Stimulated activated CD8-positive, alpha-beta memory T cell treated with anti-CD3 and anti-CD28 coated beads, Interleukin-15, amount 100 ng/mL, for 1 hour (primary cell): Measurements from ENCODE around the gene CHST1.

Source experiments
- DNase-seq: peaks from one replicate; pipeline ENCODE4 v3.0.0-alpha.2; 2020; ENCODE audit warnings: low read depth

The CHST1 gene

GRCh38 chr11:45659818-45660160 lies 5.6 kb downstream of the CHST1 start:
- DNase-seq, result no peak

- no peak for DNase-seq
These were observed 6.2 kb downstream of the CHST1 start for GRCh38 chr11:45659031-45659817.

DNA sequence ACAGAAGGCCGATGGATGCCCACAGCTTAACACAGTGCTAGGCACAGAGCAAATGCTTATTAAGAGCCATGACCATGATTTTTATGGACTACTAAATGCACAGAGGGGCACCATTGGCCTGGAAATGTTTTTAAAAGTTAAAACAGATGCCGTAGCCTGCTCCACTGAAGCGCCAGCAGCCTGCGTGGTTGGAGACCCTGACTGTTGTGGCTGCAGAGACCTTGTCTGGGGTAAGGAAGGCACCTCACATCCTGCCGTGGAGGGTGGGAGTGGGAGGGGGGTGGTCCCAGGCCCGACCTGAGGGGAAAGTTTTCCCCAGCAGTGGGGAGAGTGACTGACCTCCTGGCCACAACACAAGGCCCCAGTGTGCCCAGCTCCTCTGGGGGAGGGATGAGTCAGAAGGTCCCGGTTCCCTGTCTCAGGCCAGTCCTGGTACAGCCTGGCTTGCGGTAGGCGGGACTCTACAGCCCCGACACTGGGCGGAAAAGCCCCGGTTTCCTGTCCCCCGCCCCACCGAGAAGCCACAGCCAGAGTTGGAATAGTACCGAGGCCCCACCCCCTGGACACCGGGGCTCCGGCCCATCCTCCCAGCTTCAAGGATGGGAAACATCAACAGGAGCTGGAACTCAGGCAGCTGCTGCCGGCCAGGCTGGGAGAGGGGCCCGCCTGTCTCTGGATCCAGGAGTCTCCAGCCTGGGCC lies 7.0 kb downstream of the CHST1 start:
- no peak for DNase-seq

DNA sequence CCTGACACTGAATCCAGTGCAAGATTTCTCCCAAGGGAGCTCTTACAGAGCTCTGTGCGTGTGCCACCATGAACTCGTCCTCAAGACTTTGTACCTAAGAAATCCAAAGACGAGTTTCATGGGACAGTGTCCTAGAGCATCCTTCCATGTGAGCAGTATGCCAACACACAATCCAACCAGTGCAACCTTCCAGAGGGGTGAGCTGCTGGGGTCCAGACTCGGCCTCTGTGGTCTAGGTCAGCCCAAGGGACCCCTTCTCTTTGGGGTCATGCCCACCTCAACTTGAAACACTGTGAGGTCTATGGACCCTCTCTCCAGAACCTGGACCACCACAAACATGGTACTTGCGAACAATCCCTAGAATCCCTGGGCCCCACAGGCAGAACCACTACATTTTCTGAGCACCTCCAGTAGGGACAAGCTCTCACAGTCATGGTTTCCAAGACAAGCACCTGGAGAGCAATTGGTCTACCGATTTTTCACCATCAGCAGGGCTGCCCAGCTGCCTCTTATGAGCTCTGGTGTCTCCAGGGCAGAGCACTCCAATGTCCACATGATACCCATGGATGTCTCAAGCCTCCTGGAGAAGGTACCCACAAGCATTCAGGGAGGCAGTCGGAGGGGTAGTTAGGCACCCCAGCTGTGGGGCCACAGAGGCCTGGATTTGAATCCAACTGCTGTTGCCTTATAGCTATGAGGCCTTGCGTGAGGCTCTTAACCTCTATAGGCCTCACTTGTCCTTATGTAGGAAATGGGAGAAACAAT lies 7.7 kb downstream of the CHST1 start:
- DNase-seq, result no peak

DNA sequence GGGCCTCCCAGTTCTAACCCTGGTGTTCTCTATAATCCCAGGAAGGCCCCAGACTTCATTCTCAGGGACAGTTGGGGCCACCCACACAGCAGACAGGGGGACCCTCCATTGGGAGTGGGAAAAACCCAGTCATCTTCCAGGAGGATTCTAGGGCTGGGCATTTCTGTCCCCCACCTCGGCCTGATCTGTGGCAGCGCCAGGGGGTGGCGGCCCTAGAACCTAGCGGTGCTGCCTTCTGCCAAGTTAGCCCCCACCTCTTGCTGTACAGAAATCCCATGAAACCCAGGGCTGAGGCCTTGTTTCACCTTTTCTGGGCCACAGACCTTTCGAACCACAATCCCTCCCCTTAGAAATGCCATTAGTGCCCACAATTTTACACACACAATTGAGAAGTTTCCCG lies 9.6 kb downstream of the CHST1 start:
- DNase-seq, result no peak

DNA sequence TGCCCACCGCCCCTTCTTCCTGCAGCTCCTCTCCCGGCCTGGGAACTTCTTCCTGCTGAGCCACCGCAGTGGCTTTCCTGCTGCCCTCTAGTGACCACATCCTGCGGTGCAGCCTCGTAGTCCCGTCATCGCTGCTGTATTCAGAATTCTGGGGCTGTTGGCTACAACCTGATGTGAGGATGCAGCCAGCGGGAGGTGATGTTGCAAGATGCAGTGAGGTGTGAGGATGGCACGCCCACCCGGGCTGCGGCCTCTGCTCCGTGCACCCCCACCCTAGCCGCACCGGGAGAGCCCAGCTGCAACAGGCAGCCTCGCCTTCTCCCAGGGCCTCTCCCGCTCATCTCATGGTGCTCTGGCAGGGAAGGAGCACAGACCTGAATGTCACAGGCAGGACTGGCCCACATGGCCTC lies 10.1 kb downstream of the CHST1 start:
- DNase-seq, result peak; percentile 30

DNA sequence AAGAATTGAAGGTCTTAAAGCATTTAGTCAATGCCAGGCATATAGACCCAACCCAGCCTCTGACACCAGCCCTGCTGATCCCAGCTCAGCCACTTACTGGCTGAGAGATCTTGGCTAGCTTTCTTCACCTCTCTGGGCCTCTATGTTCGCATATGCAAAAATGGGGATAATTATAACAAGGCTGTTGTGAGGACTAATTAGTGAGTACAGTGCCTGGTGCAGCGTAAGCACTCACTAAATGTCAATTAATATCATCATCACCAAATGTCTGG lies 10.5 kb downstream of the CHST1 start:
- no peak for DNase-seq

- no peak for DNase-seq
These were observed 11.0 kb downstream of the CHST1 start for GRCh38 chr11:45654231-45655011.

GRCh38 chr11:45653277-45653676 lies 12.1 kb downstream of the CHST1 start:
- DNase-seq, result no peak

GRCh38 chr11:45652781-45653180 lies 12.6 kb downstream of the CHST1 start:
- no peak for DNase-seq

GRCh38 chr11:45651841-45652749 lies 13.3 kb downstream of the CHST1 start:
- no peak for DNase-seq

DNA sequence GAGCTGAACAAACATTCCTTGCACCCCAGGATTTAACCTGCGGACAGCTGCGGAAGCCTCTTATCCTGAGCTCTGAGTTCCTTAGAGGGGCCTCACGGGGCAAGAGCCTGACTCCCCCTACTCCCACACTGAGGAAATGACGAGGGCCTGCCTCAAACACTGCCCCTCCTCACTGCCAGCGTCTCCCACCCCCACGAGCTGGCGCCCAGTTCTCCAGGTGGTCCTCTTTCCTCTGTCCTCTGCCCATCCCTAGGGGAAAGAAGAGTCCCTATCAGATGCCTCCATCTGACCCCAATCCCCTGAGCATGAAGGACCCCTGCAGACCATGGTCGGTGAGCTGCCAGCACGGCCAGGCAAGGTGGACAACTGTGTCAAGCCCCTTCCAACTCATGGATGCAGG lies 14.3 kb downstream of the CHST1 start:
- no peak for DNase-seq

- no peak for DNase-seq
These were observed 15.0 kb downstream of the CHST1 start for GRCh38 chr11:45650166-45651095.

DNA sequence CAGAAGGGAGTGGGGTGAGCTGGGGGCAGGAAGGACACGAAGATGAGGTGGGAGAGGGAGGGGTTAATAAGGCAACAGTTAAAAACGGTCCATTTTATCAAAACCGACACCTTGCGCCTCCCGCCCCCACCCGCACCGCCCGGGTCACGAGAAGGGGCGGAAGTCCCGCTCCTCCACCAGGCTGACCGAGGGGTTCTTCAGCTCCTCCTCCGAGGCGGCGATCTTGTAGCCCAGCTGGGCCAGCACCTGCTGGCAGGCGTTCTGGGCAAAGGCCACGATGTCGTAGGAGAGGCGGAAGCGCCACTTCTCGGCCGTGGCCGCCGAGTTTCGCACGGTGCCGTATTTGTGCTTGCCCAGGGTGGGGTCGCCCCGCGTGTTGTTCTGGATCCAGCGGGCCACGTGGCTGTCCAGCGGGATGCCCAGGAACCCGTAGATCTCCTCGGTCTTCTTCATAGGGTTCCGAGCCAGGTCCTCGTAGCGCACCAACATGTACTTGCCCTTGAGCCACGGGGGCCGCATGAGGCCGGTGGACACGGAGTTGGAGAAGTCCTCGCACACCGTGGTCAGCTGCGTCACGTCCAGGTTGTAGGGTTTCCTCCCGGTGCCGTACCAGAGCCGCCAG lies 15.8 kb downstream of the CHST1 start:
- no peak for DNase-seq

DNA sequence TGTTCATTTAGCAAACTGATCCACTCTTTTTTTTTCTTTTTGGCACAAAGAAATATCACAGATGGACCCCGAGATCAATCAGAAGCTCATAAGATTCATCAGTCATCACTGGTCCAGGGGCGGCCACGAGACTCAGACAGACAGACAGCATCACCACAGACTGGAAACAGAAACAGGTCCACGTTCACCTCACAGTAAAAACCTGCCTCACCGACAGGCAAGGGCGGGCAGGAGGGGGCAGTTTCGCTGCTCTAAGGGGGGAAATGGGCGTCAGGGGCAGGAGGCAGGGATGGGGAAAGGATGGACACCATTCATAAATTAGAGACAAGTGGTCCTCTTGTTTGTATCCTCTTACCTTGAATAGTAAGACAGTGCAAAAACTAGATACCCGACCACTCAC lies 16.5 kb downstream of the CHST1 start:
- DNase-seq, result no peak

DNA sequence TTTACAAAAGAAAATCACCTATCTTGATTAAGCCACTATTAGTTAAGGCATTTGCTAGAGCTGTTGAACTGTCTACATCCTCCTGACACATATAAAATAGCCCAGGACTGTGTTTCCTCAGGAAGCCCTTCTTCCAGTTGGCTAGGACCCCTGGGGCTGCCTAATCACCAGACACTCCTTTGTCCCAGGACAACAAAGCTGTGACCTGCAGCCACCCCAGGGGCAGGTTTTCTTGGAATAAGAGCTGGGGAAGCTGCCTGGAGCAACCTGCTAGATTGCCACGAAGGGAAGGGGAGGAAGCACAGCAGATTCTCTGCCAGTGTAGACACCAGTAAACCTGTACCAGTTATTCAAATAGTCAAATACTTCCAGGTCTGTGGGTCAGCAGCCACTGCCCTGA lies 17.6 kb downstream of the CHST1 start:
- DNase-seq, result no peak

DNA sequence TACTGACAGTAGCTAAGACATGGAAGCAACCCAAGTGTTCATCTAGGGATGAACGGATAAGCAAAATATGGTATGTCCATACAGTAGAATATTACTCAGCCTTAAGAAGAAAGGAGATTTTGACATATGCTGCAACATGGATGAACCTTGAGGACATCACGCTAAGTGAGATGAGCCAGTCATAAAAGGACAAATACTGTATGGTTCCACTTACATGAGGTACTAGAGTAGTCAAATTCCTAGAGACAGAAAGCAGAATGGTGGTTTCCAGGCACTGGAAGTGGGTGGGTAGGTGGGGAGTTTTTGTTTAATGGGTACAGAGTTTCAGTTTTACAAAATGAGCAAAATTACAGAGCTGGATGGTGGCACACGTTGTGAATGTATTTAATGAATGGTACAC lies 18.1 kb downstream of the CHST1 start:
- no peak for DNase-seq

DNA sequence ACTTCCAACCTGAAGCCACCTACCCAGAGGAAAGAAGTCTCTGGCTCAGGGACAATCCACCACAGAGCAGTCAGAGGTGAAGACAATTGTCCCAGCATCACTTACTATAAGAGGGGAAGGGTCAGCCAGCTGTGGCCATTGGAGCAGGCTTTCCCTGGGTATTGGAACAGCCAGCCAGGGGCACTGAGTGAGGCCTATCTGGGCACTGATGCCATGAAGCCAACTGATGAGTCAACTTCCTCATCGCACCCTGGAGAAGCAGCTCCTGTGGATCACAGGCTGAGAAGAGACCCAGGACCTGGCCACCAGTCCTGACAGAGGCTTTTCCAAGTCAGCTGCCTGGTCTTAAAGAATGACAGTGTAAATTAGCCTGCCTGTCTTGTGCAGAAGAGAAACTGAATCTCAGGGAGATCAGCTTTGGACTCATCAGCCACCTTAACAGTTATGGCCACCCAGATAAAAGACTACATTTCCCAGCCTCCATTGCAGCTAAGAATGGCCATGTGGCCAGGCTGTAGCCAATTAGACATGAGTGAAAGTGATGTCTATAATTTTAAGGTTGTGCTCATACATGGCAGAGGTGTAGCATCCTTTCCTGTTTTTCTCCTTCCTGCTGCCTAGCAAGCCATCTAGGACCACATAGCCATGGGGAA lies 19.0 kb downstream of the CHST1 start:
- no peak for DNase-seq
